HUES48 (cell line): ENCODE data around the gene GSDME.
"Not testable (repeated sequence)": the region's sequence is repeated elsewhere in the genome, so short reads cannot be mapped to it uniquely, and the experiment has no call there.

Source experiments
- H3K27ac ChIP-seq: one replicate; pipeline ENCODE4 v1.7.0; 2013; ENCODE audit warnings: low read depth, low read length, inconsistent platforms
- H3K27me3 ChIP-seq: 2 replicates; pipeline ENCODE4 v1.6.1; 2013; ENCODE audit warnings: mild to moderate bottlenecking, low read length; ENCODE audit not compliant: control insufficient read depth, insufficient read depth
- H3K36me3 ChIP-seq: 2 replicates; pipeline ENCODE4 v1.6.1; 2013; ENCODE audit warnings: low read length; ENCODE audit not compliant: control insufficient read depth, insufficient read depth
- H3K4me1 ChIP-seq: 2 replicates; pipeline ENCODE4 v1.6.1; 2013; ENCODE audit warnings: mild to moderate bottlenecking, low read length; ENCODE audit not compliant: control insufficient read depth, insufficient read depth
- H3K4me3 ChIP-seq: 2 replicates; pipeline ENCODE4 v1.5.1; 2013; ENCODE audit warnings: mild to moderate bottlenecking, low read depth, low read length
- H3K9ac ChIP-seq: 2 replicates; pipeline ENCODE4 v1.6.1; 2013; ENCODE audit warnings: mild to moderate bottlenecking, low read depth, low read length, moderate library complexity
- H3K9me3 ChIP-seq: 2 replicates; pipeline ENCODE4 v1.6.1; 2013; ENCODE audit warnings: low read length; ENCODE audit not compliant: control insufficient read depth, insufficient read depth

Gene GSDME

GRCh38 chr7:24757353-24758275 lies at the start of gene GSDME:
GSDME (minus strand) TSS chr7:24757464; CDS start chr7:24749774, 7,690 bp downstream.
- Histone ChIP-seq H3K27me3 (peaks cover 40% of the 10 kb centered on the region), H3K9ac (peak within 1 kb of the TSS; percentile 51)

GRCh38 chr7:24802300-24802699 lies 45.0 kb upstream of the GSDME start:
- Histone ChIP-seq H3K27ac (no peak overlapping the region), H3K4me1 (0 out of 2 replicates have a peak, but pooled peaks cover 6% of the 10 kb centered on the region), H3K27me3 (no peaks in the 10 kb centered on the region), H3K4me3 (no peak overlapping the region), H3K9ac (no peak overlapping the region), H3K9me3 (no peaks in the 10 kb centered on the region), H3K36me3 (0 out of 2 replicates have a peak, but pooled peaks cover 3% of the 10 kb centered on the region)

More at GRCh38 chr7:24757353-24758275, at the start of gene GSDME:
- no peak within 1 kb of the TSS for H3K27ac ChIP-seq
- no peaks in the 10 kb centered on the region for H3K9me3 ChIP-seq
- peak within 1 kb of the TSS; percentile 62 for H3K4me3 ChIP-seq
- H3K36me3 ChIP-seq, result no peaks in the 10 kb centered on the region
- H3K4me1 ChIP-seq, result peaks cover 8% of the 10 kb centered on the region

- Histone ChIP-seq H3K36me3 (0 out of 2 replicates have a peak, but pooled peaks cover 3% of the 10 kb centered on the region), H3K4me3 (no peak overlapping the region), H3K9me3 (no peaks in the 10 kb centered on the region), H3K9ac (no peak overlapping the region), H3K4me1 (0 out of 2 replicates have a peak, but pooled peaks cover 6% of the 10 kb centered on the region), H3K27ac (no peak overlapping the region), H3K27me3 (no peaks in the 10 kb centered on the region)
Observed at GRCh38 chr7:24801883-24802282, 44.6 kb upstream of the GSDME start.

- Histone ChIP-seq H3K27me3 (no peaks in the 10 kb centered on the region), H3K4me1 (0 out of 2 replicates have a peak, but pooled peaks cover 6% of the 10 kb centered on the region), H3K9ac (no peak overlapping the region), H3K9me3 (no peaks in the 10 kb centered on the region), H3K4me3 (no peak overlapping the region), H3K27ac (no peak overlapping the region), H3K36me3 (0 out of 2 replicates have a peak, but pooled peaks cover 3% of the 10 kb centered on the region)
Observed at GRCh38 chr7:24800667-24801066, 43.4 kb upstream of the GSDME start.

- H3K27me3 ChIP-seq, result no peaks in the 10 kb centered on the region
- 0 out of 2 replicates have a peak, but pooled peaks cover 6% of the 10 kb centered on the region for H3K4me1 ChIP-seq
- H3K36me3 ChIP-seq, result 0 out of 2 replicates have a peak, but pooled peaks cover 3% of the 10 kb centered on the region
- no peaks in the 10 kb centered on the region for H3K9me3 ChIP-seq
- H3K27ac ChIP-seq, result no peak overlapping the region
- H3K9ac ChIP-seq, result no peak overlapping the region
- H3K4me3 ChIP-seq, result no peak overlapping the region
Observed at GRCh38 chr7:24800073-24800472, 42.8 kb upstream of the GSDME start.

GRCh38 chr7:24799506-24799905 lies 42.2 kb upstream of the GSDME start:
- Histone ChIP-seq H3K27me3 (no peaks in the 10 kb centered on the region), H3K36me3 (0 out of 2 replicates have a peak, but pooled peaks cover 3% of the 10 kb centered on the region), H3K4me3 (no peak overlapping the region), H3K9me3 (no peaks in the 10 kb centered on the region), H3K9ac (no peak overlapping the region), H3K27ac (no peak overlapping the region), H3K4me1 (0 out of 2 replicates have a peak, but pooled peaks cover 6% of the 10 kb centered on the region)

GRCh38 chr7:24798261-24798660 lies 41.0 kb upstream of the GSDME start:
- no peaks in the 10 kb centered on the region for H3K27me3 ChIP-seq
- H3K4me3 ChIP-seq, result no peak overlapping the region
- H3K27ac ChIP-seq, result no peak overlapping the region
- H3K9ac ChIP-seq, result no peak overlapping the region
- H3K36me3 ChIP-seq, result 0 out of 2 replicates have a peak, but pooled peaks cover 3% of the 10 kb centered on the region
- 0 out of 2 replicates have a peak, but pooled peaks cover 6% of the 10 kb centered on the region for H3K4me1 ChIP-seq
- H3K9me3 ChIP-seq, result no peaks in the 10 kb centered on the region

- H3K4me3 ChIP-seq, result no peak overlapping the region
- H3K9ac ChIP-seq, result no peak overlapping the region
- H3K36me3 ChIP-seq, result 0 out of 2 replicates have a peak, but pooled peaks cover 3% of the 10 kb centered on the region
- H3K27ac ChIP-seq, result no peak overlapping the region
- H3K4me1 ChIP-seq, result 0 out of 2 replicates have a peak, but pooled peaks cover 1% of the 10 kb centered on the region
- no peaks in the 10 kb centered on the region for H3K9me3 ChIP-seq
- H3K27me3 ChIP-seq, result no peaks in the 10 kb centered on the region
Observed at GRCh38 chr7:24797270-24797669, 40.0 kb upstream of the GSDME start.

GRCh38 chr7:24795407-24795767 lies 38.1 kb upstream of the GSDME start:
- H3K4me1 ChIP-seq, result no peaks in the 10 kb centered on the region
- no peaks in the 10 kb centered on the region for H3K27me3 ChIP-seq
- H3K36me3 ChIP-seq, result no peaks in the 10 kb centered on the region
- no peak overlapping the region for H3K27ac ChIP-seq
- no peaks in the 10 kb centered on the region for H3K9me3 ChIP-seq
- H3K9ac ChIP-seq, result no peak overlapping the region
- H3K4me3 ChIP-seq, result no peak overlapping the region

GRCh38 chr7:24794751-24795406 lies 37.6 kb upstream of the GSDME start:
- H3K4me3 ChIP-seq, H3K27me3 ChIP-seq, H3K9me3 ChIP-seq, H3K36me3 ChIP-seq, H3K27ac ChIP-seq, H3K4me1 ChIP-seq, H3K9ac ChIP-seq: not testable (repeated sequence)
